Measurements from ENCODE around the gene SLAMF8. TPM values are rescaled to one million over a fixed set of nuclear protein-coding genes. Genes with fewer than 3 reads are reported as not detected.

The SLAMF8 gene
- total RNA-seq, 4 donors from 2014 or later: 3.1 to 7.8 (median 5.2) TPM

DNA sequence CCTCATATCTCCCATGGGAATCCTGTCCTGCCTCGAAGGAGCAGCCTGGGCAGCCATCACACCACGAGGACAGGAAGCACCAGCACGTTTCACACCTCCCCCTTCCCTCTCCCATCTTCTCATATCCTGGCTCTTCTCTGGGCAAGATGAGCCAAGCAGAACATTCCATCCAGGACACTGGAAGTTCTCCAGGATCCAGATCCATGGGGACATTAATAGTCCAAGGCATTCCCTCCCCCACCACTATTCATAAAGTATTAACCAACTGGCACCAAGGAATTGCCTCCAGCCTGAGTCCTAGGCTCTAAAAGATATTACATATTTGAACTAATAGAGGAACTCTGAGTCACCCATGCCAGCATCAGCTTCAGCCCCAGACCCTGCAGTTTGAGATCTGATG, 8.7 kb downstream of the SLAMF8 start:
- H3K4me3 ChIP-seq (ENCODE audit: low read depth, poor library complexity, severe bottlenecking): no peak overlapping the region
- no peak for DNase-seq (ENCODE audit: low spot score in 2 of 2)
- TF ChIP-seq, protein P1, sequence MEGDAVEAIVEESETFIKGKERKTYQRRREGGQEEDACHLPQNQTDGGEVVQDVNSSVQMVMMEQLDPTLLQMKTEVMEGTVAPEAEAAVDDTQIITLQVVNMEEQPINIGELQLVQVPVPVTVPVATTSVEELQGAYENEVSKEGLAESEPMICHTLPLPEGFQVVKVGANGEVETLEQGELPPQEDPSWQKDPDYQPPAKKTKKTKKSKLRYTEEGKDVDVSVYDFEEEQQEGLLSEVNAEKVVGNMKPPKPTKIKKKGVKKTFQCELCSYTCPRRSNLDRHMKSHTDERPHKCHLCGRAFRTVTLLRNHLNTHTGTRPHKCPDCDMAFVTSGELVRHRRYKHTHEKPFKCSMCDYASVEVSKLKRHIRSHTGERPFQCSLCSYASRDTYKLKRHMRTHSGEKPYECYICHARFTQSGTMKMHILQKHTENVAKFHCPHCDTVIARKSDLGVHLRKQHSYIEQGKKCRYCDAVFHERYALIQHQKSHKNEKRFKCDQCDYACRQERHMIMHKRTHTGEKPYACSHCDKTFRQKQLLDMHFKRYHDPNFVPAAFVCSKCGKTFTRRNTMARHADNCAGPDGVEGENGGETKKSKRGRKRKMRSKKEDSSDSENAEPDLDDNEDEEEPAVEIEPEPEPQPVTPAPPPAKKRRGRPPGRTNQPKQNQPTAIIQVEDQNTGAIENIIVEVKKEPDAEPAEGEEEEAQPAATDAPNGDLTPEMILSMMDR (IDR thresholded peaks at IDR 0.05): no peak
- TF ChIP-seq POLR2A (IDR thresholded peaks at IDR 0.05): no peak
- WGBS, 2 donors: 61 to 84% methylated on average over 3 of the region's 3 CpGs
- intact Hi-C loops (cut with DNase I; ENCODE audit: low total_unique reads): no loop called here

DNA sequence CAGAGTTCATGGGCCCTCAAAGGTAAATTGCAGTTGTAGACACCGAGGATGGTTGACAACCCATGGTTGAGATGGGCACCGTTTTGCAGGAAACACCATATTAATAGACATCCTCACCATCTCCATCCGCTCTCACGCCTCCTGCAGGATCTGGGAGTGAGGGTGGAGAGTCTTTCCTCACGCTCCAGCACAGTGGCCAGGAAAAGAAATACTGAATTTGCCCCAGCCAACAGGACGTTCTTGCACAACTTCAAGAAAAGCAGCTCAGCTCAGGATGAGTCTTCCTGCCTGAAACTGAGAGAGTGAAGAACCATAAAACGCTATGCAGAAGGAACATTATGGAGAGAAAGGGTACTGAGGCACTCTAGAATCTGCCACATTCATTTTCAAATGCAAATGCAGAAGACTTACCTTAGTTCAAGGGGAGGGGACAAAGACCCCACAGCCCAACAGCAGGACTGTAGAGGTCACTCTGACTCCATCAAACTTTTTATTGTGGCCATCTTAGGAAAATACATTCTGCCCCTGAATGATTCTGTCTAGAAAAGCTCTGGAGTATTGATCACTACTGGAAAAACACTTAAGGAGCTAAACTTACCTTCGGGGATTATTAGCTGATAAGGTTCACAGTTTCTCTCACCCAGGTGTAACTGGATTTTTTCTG, 9.3 kb downstream of the SLAMF8 start:
- intact Hi-C loops (cut with DNase I; ENCODE audit: low total_unique reads): no loop called here
- TF ChIP-seq, protein P1 (IDR thresholded peaks at IDR 0.05): no peak
- no peak for TF ChIP-seq POLR2A (IDR thresholded peaks at IDR 0.05)
- H3K4me3 ChIP-seq (ENCODE audit: low read depth, poor library complexity, severe bottlenecking): no peak overlapping the region
- no peak for DNase-seq (ENCODE audit: low spot score in 2 of 2)
- WGBS, 2 donors: 79 to 88% methylated on average over 8 of the region's 8 CpGs

DNA sequence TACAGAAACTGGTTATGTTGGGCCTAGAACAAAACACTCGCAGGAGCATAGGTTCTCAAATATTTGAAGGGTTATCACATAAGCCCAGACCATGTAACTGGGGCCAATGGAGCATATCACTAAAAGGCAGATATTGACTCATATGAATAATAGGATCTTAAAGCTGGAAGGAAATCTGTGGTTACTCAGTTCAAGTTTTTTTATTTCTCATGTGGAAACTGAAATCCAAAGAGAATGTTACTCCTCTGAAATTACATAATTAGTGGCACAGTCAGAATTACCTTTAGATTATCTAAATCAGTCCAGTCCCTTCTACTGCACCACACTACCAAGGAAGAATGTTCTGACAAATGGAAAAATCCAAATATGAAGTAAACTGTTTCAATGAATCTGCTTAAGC, 12.0 kb downstream of the SLAMF8 start:
- 89 to 95% methylated on average over 1 of the region's 1 CpG for WGBS, 2 donors
- H3K4me3 ChIP-seq (ENCODE audit: low read depth, poor library complexity, severe bottlenecking): no peak overlapping the region
- intact Hi-C loops (cut with DNase I; ENCODE audit: low total_unique reads): no loop called here

DNA sequence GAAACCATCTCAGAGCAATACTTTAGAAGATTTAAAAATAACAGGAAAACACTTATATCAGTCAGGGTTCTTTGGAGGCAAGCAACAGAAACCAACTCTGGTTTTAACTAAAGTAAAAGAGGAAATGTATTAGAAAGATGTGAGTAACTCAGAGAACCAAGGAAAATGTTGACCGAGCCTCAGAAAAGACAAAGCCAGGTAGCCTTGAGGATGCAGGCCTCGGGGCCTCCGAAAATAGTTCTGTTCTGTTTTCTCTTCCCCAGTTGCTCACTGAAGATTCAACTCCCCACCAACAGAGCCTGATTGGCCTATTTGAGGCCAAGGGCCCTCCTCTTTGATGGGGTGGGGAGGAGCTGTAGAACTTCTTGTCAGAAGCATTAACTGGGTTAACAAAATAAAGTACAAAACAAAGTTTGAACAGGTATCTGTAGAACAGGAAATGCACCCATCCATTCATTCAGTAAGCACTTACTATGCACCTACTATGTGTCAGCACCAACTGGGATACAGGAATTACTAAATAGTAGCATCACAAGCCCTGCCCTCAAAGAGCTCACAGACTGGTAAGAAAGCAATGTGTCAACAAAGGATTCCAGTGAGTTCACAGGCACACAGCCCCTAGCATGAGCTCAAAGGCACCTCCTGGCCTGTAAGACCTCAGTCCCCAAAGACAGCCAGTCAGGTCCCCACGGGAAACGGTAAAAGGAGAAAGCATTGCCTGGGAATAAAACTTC, 12.6 kb downstream of the SLAMF8 start:
- TF ChIP-seq, protein P1 (IDR thresholded peaks at IDR 0.05): no peak
- no peak for TF ChIP-seq POLR2A (IDR thresholded peaks at IDR 0.05)
- intact Hi-C loops (cut with DNase I; ENCODE audit: low total_unique reads): no loop called here
- no peak for DNase-seq (ENCODE audit: low spot score in 2 of 2)
- 94 to 95% methylated on average over 5 of the region's 5 CpGs for whole genome bisulfite sequencing, 2 donors
- no peak overlapping the region for H3K4me3 ChIP-seq (ENCODE audit: low read depth, poor library complexity, severe bottlenecking)

More for the DNA sequence above, 12.0 kb downstream of the SLAMF8 start:
- no peak for DNase-seq (ENCODE audit: low spot score in 2 of 2)
- no peak for TF ChIP-seq POLR2A (IDR thresholded peaks at IDR 0.05)
- TF ChIP-seq, protein P1 (IDR thresholded peaks at IDR 0.05): no peak

DNA sequence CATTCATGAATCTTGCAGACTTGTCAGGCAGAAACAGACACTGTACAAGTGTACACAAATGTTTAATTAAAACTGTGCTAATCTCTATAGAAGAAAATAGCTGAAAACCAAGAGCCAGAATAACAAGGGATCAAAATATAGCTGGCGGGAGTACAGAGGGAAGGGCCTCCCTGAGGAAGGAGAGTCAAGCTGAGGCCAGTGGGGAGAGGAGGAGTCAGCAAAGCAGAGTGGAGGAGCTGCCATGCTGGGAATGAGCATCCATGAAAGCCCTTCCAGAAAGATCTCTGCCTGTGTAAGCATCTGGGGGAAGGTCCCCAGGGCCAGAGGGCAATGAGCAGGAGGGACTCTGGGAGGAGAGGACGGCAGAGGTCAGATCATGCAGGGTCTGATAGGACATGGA, 15.1 kb downstream of the SLAMF8 start:
- no peak for DNase-seq (ENCODE audit: low spot score in 2 of 2)
- intact Hi-C loops (cut with DNase I; ENCODE audit: low total_unique reads): no loop called here
- WGBS, 2 donors: 71 to 74% methylated on average over 2 of the region's 2 CpGs
- no peak for TF ChIP-seq POLR2A (IDR thresholded peaks at IDR 0.05)
- TF ChIP-seq, protein P1 (IDR thresholded peaks at IDR 0.05): no peak
- no peak overlapping the region for H3K4me3 ChIP-seq (ENCODE audit: low read depth, poor library complexity, severe bottlenecking)
